Measurements from ENCODE around the gene AFAP1.

Gene AFAP1

DNA sequence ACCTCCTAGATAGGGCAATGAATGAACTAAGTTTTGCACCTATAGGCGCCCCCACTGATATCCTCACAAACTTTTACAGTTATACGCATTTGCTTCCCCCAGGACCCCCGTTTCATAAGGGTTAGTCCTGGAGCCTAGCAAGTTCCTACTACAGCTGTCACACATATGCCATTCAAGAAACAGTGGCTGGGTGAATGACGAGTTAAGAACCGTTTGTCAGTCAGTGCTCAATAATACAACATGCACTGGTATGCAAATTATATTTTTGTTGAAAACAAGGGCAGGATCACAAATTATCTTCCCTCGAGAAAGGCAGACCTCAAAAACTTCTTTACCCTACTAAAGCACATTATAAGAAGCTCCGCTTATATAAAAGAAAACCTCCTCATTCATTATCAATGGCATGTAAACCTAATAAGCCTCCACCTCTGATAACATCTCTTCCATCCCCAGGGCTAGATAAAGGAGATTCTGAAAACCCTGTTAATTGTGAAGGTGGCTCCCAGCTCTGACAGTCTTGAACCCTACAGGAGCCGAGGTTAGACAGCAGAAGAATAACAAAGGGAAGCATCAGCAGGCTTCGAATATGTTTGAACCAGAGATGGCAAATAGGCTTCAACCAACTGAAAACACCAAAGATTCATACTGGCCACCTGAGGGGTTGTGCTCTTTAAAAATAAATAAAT lies 40.3 kb downstream of the AFAP1 start:
- in situ Hi-C loops (cut with MboI; ENCODE audit: low sequenced_read_pairs) = no loop called here

DNA sequence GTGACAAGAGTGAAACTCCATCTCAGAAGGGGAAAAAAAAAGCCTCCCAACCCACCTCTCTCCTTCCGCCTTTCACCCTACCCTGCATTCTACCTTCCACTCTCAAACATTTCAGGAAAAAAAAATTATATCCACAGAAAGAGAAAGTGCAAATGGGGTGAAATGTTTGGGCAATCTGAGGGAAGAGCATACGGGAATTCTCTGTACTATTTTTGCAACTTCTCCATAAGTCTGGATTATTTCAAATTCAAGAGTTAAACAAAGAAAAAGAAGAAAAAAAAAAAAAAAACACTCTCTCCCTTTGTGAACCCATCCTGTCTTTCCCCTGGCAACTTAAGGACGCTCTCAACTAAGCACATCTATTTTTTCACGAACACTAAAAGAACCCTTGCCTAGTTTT lies 41.3 kb downstream of the AFAP1 start:
- in situ Hi-C loops (cut with MboI; ENCODE audit: low sequenced_read_pairs) = no loop called here

DNA sequence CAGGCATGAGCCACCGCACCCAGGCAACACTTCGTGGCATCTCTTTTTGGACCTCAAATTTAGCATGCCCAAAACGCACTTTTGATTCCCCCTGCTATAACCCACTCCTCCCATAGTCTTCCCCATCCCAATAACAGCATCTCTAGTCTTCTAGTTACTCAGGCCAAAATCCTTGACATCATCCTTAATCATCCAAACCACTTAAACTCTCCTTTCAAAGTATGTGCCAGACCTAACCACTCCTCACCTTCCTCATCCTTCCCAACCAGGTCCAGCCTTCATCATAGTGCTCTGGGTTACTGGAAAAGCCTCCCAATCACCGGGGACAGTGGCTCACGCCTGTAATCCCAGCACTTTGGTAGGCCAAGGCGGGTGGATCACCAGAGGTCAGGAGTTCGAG lies 41.9 kb downstream of the AFAP1 start:
- in situ Hi-C loops (cut with MboI; ENCODE audit: low sequenced_read_pairs) = no loop called here

DNA sequence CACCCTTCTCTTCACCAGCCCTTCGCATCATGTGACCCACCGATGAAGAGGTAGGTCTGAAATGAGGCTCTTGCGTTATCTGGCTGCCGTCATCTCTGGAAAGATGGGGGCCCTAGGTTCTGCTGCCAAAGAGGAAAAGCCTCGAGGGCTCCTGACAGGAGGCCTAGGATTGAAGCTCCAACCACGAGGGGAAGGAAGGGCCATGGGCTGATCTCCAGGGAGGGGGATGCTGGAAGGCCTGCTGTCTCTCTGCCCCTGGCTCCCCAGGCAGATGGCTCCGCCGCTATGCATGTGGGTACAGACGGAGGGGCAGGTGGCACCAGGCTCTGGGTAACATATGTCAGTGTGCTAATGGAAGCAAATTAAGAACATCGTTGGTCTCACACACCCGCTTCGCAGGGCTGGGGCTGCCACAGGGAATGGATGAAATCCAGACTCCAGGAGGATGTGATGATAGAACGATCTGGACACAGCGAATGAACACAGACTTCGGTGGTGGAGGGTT lies 44.9 kb downstream of the AFAP1 start:
- in situ Hi-C loops (cut with MboI; ENCODE audit: low sequenced_read_pairs) = no loop called here

DNA sequence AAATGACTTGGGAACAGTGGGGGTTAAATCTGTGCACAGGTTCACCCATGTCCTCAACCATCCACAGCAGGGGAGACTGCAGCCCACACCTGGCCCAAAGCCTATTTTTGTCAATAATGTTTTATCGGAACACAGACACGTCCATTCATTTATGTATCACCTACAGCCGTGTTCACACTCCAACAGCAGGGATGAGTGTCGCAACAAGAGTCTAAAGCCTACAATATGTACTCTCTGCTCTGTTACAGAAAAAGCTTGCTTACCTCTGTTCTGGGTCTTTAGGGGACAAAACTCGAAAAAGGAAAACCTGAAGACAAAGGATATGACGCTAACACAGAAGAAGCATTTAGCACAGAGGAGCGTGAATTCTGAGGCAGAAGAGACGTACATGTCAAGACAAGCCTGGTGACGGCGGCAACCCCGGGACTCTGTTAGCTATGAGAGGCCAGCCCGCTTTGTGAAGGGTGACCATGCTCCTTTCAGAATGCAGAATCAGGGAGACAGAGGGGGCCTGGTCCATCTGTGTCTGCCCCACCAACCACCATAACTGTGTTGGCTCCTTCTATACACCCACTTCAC lies 45.5 kb downstream of the AFAP1 start:
- in situ Hi-C loops (cut with MboI; ENCODE audit: low sequenced_read_pairs) = no loop called here

DNA sequence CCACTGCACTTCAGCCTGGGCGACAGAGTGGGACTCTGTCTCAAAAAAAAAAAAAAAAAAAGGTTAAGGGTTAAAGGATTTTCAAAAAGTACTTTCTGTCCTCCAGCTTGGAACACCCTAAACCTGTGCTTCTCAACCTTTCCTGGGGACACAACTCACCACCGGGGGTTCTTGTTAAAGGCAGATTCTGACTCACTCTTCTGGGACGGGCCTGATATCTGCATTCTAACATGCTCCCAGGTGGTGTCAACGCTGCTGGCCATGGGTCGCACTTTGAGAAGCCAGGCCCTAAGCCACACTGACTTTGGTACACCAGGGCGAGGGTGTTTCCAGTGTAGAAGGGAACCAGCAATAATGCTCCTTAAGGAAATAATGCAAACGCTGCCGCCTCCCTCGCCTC lies 46.1 kb downstream of the AFAP1 start:
- in situ Hi-C loops (cut with MboI; ENCODE audit: low sequenced_read_pairs) = no loop called here

DNA sequence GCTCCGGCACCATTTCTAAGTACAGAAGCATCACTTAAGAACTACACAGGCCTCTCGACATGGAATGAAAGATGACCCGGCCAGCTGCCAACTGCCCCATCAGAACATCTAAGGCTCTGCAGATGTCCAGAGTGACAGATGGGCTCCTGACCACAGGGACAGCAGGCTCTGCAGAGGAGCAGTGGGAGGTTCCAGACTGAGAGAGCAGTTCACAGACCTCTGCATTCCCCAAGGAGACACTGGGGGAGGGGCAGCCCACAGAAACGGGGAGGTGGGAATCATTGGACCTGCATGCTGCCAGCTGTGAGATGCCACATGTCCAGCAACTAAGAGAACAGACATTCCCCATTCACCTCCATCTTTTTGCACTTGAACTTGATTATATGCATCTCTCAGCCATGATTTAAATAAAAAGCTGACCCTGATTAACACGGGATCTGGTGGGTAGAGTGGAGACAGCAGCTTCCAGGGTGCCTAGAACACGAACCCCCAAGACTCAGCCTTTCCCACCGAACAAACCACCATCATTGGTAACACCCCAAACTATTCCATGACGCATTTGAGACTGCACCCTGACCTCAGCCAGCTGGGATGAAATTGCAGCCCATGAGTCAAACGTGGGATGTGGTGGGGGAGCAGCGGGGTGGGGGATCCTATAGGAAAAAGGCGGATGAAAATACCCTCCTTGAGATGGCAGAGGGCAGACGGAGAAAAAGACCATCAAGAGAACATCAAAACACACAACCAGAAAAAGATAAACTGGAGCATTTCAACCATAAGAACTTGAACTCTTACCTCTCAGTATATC lies 47.2 kb downstream of the AFAP1 start:
- in situ Hi-C loops (cut with MboI; ENCODE audit: low sequenced_read_pairs) = no loop called here

DNA sequence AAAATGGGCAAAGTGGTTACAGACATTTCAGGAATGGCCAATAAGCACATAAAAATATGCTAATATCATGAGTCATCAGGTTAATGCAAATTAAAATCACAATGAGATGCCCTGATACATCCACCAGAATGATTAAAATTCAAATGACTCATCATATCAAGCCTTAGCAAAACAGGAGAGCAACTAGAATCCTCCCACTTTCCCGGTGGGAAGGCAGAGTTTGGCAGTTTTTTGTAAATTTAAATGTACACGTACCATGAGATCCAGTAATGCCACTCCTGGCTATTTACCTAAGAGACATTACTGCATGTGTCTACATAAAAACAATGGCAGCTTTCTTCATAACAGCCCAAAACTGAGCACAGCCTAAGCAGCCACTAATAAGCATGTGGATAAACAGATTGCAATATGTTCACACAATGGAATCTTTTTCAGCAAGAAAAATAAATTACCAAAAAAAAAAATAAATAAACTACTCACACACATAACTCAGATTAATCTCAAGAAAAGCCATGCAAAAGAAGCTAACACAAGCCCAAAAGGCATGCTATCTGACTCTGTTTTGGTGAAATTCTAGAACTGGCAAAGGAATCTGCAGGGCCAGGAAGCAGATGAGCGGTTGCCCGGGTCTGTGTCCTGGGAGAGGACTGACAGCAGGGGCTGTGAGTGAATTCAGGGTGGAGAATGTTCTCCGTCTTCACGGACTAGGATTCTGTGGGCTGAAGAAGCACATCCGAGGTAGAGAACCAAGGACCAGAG lies 48.8 kb downstream of the AFAP1 start:
- in situ Hi-C loops (cut with MboI; ENCODE audit: low sequenced_read_pairs) = no loop called here

DNA sequence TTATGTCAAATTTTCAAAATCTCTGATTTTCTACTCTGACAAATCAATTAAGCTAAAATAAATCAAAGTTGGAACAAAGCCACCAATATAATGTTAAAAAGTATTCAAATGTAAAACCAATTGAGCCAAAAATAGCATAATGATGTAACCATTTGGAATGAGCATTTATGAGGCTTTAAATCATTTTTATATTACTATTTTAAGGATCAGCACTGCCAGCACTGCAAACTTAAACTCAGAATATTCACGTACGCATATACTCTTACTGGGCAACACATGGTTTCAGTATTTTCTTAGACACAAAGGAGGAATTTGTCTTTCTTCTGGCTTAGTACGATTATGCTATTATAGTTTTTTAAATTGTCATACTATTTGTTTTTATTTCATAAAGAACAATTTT lies 52.2 kb downstream of the AFAP1 start:
- in situ Hi-C loops (cut with MboI; ENCODE audit: low sequenced_read_pairs) = no loop called here

DNA sequence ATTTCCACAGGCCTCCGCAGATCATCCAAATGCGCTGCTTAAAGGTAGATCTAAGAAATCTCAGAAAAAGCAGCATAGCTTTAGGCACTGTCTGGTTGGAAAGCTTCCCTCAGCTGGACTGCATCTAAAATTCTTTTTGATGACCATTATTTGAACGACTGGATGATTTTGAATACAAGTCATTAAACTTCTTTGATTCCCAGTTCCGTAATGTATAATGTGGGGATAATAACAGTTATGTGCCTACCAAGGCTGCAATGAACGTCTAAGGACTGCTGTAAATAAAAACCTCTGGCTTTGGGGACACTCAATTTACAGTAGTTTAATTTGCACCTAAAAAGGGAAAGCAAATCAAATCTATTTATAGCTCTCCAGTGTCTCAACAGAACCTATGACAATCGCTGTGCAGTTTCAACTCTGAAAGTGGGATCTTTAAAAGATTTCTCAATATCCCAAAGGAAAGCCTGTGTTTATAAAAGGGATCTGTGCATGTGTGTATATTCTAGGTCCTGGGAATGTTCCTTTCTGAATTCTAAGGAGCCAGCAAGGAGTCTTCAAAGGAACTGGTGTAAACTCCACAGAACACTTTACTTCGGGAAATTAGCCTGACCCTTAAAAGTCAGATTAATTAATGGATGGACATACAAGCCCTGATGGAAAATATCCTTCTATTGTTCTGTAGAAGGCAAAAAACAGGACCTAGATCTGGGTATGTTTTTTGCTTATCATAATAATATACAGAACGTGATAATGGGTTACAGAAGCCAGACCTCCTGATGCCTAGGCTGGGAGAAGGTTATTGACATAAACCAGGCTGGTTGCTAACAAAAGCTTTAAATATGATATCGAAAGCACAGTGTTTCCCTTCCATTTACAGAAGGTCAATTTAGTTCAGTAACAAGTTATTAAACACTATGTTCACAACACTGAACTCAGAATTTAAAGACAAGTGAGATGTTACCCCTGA lies 53.4 kb downstream of the AFAP1 start:
- in situ Hi-C loops (cut with MboI; ENCODE audit: low sequenced_read_pairs) = no loop called here

DNA sequence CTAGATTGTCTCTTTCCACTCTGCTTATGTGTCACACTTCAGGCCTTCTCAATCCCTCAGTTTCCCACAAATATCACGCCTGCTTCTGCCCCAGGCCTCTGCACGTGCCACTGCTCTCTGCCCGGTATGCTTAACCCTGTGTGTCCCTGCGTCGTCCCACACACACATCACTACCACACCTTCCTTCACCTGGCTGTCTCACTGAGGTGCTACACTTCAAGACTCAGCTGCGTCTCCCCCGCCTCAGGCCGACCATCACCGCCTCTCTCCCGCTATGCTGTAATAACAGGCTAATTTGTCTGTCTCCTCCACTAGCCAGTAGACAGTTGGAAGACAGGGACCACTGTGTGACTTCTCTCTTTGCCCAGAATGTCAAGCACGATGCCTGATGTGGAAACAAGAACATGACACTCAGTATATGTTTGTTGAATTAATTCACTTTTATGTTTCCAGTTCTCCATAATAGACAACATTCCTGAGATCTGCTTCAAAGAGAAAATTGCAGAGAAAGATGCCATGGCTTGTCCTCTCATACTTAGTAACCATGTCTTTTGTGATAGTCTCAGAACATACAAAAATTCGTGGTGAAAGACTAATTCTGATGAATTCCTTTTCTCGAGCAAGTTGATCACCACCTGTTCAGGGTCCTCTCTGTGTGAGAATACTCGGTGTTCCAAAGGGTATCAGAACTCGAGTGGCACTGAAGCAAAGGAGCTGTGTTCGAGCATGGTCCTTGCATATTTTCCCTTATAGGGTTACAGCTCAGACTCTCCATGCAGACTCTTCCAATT lies 54.2 kb downstream of the AFAP1 start:
- in situ Hi-C loops (cut with MboI; ENCODE audit: low sequenced_read_pairs) = no loop called here

DNA sequence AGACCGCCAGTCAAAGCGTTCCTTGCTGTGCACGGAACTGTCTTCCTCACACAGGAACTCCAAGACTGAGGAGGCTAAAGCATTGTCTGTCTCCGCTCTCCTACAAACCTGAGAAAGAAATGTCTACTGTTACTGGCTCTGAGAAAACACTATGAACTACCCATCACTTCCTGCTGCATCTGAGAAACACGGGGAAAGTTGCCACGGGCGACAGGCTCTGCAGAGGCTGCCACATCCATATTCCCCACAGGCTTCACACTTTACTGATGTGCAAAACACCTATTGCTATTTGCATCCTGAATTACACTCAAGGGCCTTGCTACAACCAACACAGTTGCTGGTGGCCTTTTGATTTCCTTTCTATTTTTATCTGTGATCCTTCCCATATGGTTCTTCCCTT lies 59.0 kb downstream of the AFAP1 start:
- in situ Hi-C loops (cut with MboI; ENCODE audit: low sequenced_read_pairs) = no loop called here

DNA sequence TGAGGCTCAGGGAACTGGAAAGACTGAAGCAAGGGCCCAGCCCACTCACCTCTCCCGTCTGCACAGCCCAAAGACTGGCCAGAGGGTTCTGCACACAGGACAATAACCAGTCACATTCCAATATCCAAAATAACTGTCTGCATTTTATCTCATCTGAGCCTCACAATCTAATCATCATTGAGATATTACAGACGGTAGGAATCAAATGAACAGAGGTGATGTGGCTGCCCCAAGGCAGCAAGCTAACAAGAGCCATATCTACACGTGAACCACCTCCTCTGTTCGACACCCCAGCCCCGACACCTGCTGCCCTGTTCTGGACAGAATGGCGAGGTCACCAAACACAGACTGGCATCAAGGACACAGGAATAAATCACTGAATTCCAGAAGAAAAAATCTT lies 60.5 kb downstream of the AFAP1 start:
- in situ Hi-C loops (cut with MboI; ENCODE audit: low sequenced_read_pairs) = no loop called here

DNA sequence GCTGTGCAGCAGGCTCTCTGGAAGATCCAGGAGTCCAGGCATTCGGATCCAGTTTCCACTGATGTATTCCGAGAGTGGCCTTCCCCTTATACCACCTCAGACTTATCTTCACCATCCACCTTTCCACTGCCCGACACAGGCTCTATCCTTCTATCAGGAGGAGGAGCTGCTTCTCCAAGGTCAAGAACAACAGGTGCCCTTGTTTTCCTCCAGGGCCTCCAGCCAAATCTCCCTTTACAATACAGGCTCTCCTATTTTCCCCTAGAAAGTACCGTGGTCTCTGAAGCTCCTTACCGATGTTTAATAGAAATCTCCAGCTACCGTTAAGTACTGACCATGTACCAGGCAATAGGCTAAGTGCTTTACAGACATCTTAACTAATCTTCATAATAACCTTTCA lies 61.3 kb downstream of the AFAP1 start:
- in situ Hi-C loops (cut with MboI; ENCODE audit: low sequenced_read_pairs) = no loop called here

DNA sequence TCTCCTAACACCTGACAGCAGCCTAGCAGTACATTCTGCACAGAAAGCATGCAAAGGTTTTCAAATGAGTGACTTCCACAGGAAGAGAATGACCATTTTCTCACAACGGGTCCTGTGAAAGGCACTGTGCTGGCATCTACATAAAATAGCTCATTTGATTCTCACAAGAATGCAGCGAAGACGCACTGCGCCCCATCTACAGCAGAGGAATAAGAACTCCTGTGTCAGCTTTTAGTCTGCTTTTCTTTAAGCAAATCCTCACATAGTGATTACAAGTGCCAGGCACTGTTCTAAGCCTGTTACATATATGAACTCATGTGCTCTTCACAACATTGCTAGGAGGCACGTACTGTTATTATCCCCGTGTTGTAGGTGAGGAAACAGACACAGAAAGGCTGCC lies 62.5 kb downstream of the AFAP1 start:
- in situ Hi-C loops (cut with MboI; ENCODE audit: low sequenced_read_pairs) = no loop called here

DNA sequence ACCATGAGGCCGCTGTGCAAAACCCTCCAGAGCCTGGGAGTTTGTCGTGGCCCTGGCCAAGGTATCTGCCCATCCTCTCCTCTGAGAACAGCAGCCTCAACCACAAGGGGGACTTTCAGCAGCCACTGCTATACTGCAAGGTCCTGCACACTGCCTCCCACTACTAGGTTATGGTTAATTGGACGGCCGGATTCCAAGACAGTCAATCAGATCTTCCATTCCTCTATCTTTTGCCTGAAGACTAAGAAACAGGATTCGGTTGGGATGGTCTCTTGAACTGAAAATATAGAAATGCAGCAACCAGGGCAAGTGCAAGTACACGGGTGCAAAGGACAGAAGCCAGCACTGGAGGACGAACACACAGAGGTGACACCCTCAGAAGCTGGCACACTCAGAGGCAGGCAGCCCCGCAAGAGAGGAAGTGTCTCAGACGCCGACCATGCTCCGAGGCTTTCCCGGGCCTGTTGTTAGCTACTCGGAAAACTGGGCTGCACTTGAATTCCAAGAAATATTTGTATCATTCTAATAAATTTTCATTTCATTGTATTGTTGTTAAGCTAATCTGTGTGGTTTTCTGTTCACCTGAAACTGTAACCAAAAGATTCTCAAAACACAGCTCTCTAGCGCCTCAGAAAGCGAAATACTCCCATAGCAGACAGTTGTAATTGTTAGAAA lies 63.3 kb downstream of the AFAP1 start:
- in situ Hi-C loops (cut with MboI; ENCODE audit: low sequenced_read_pairs) = no loop called here

DNA sequence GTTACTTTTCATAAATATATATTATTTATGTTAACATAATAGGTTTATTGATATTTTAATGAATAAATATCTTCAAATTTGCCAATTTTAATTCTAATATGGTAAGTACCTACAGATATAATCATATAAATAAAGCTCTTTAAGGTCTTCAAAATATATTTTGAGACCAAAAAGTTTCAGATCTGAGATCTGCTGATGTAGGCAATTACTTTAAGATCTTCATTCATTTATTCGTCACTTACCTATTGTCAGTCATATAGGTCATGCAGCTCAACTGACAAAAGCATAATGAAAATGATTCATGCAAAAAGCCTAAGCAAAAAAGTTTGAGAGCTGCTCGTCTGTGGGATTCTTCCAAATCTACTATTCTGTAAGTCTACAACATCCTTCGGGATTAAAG lies 64.8 kb downstream of the AFAP1 start:
- in situ Hi-C loops (cut with MboI; ENCODE audit: low sequenced_read_pairs) = no loop called here

DNA sequence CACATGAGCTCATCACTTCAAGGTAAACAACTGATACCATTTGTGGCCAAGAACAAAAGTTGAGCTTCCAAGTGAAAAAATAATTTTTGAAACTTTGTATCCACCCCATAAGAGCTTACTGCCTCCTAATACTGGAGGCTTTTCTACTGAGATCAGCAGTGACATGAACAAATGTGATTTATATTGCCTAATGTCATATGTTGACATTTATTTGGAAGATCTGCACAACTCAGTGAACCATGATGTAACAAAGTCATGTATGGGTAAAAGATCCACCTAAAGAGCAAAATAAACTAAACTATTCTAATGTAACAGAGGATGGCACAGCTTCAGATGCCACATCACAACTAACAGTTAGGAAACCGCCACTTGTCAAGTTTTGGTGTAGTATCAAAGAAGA lies 65.8 kb downstream of the AFAP1 start:
- in situ Hi-C loops (cut with MboI; ENCODE audit: low sequenced_read_pairs) = no loop called here

DNA sequence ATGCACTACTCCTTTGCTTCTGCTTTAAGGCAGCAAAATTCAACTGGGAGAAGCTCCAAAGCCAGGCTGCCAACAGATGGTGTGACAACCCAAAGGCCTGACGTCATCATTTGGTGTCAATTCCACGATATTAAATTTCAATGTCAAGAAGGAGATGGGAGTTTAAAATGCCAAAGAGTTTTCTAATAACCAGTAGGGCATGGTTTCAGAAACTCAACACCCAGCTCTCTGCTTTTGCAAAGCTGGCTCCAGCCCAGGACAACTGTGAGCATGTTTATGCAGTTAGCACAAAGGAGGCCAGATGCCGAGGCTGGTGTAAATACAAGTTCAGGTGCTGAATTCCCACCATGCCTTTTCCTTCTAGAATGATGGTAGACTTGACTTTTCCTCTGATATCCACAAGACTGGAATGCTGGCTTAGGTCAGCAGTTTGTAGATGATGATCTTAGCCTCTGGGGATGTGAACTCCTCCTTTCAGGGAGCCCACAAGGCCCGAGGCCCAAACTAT lies 67.3 kb downstream of the AFAP1 start:
- in situ Hi-C loops (cut with MboI; ENCODE audit: low sequenced_read_pairs) = no loop called here
